OCI-LY3 (cell line): Measurements from ENCODE around the gene CHIT1.

Experiments used
- H2AFZ ChIP-seq: fragments of 200-600, 300-600 bp; shearing (Covaris generic); 2 replicates; pipeline ENCODE4 v1.6.0; 2014; ENCODE audit warnings: antibody characterized with exemption, low read depth, low read length
- H3K27ac ChIP-seq: fragments of 200-600, 300-600 bp; sonication (generic); 2 replicates; pipeline ENCODE4 v1.5.1; 2014; ENCODE audit warnings: mild to moderate bottlenecking, low read length, moderate library complexity, mixed read lengths
- H3K27me3 ChIP-seq: fragments of 200-600, 300-600 bp; sonication (generic); 2 replicates; pipeline ENCODE4 v1.6.1; 2014; ENCODE audit warnings: low read depth, low read length, mixed read lengths
- H3K36me3 ChIP-seq: fragments of 200-600, 300-600 bp; sonication (generic); replicated peaks from 2 replicates; pipeline ENCODE3; 2014; ENCODE audit warnings: low read depth, low read length, mixed read lengths
- H3K4me1 ChIP-seq: fragments of 300-600, 200-600 bp; sonication (generic); 2 replicates; pipeline ENCODE4 v1.6.1; 2014; ENCODE audit warnings: low read length, mixed read lengths
- H3K4me2 ChIP-seq: fragments of 200-600, 300-600 bp; sonication (generic); 2 replicates; pipeline ENCODE4 v1.6.1; 2014; ENCODE audit warnings: low read length, mixed read lengths
- H3K4me3 ChIP-seq: fragments of 300-600, 200-600 bp; sonication (generic); 2 replicates; pipeline ENCODE4 v1.5.1; 2014; ENCODE audit warnings: antibody characterized with exemption, mild to moderate bottlenecking, low read length, moderate library complexity
- H3K79me2 ChIP-seq: fragments of 300-600, 200-600 bp; shearing (Covaris generic); 2 replicates; pipeline ENCODE4 v1.6.1; 2014; ENCODE audit warnings: mild to moderate bottlenecking, low read length, mixed read lengths
- H3K9ac ChIP-seq: fragments of 300-600, 200-600 bp; shearing (Covaris generic); 2 replicates; pipeline ENCODE4 v1.6.0; 2014; ENCODE audit warnings: mild to moderate bottlenecking, low read length, moderate library complexity
- H3K9me3 ChIP-seq: fragments of 200-600, 300-600 bp; shearing (Covaris generic); 2 replicates; pipeline ENCODE4 v1.6.1; 2014; ENCODE audit warnings: low read length, mixed read lengths; ENCODE audit not compliant: insufficient read depth
- H4K20me1 ChIP-seq: fragments of 200-600, 300-600 bp; sonication (generic); 2 replicates; pipeline ENCODE4 v1.6.1; 2016; ENCODE audit warnings: low read length, mixed read lengths; ENCODE audit not compliant: insufficient read depth
- CTCF ChIP-seq: fragments of 200-600, 300-600 bp; sonication (generic); IDR thresholded peaks from 2 replicates; pipeline ENCODE4 v1.5.1; 2014; ENCODE audit warnings: antibody characterized with exemption, low read length, low read depth
- EZH2phosphoT487 ChIP-seq: fragments of 200-600 bp; shearing (Covaris generic); IDR thresholded peaks from 2 replicates; pipeline ENCODE4 v1.6.1; 2018; ENCODE audit warnings: antibody characterized with exemption, mixed run types, low read depth

CHIT1 gene

GRCh38 chr1:203167913-203168200 is 61.6 kb downstream of the CHIT1 start:
- H3K9me3 ChIP-seq = no peaks in the 10 kb centered on the region
- no peaks in the 10 kb centered on the region for H3K79me2 ChIP-seq
- H3K4me1 ChIP-seq = peaks cover 6% of the 10 kb centered on the region
- TF ChIP-seq EZH2phosphoT487 (no peak), CTCF (no peak)
- no peak overlapping the region for H3K27ac ChIP-seq
- no peak overlapping the region for H3K4me2 ChIP-seq
- H2AFZ ChIP-seq = no peak overlapping the region
- peaks cover 47% of the 10 kb centered on the region for H3K27me3 ChIP-seq
- H3K9ac ChIP-seq = no peak overlapping the region
- no peak overlapping the region for H3K4me3 ChIP-seq
- no peaks in the 10 kb centered on the region for H3K36me3 ChIP-seq
- no peaks in the 10 kb centered on the region for H4K20me1 ChIP-seq

GRCh38 chr1:203167026-203167912 is 62.2 kb downstream of the CHIT1 start:
- H3K79me2 ChIP-seq = no peaks in the 10 kb centered on the region
- no peak overlapping the region for H3K4me2 ChIP-seq
- no peaks in the 10 kb centered on the region for H4K20me1 ChIP-seq
- no peaks in the 10 kb centered on the region for H3K36me3 ChIP-seq
- no peak overlapping the region for H3K4me3 ChIP-seq
- H3K4me1 ChIP-seq = peaks cover 5% of the 10 kb centered on the region
- no peaks in the 10 kb centered on the region for H3K9me3 ChIP-seq
- peaks cover 50% of the 10 kb centered on the region for H3K27me3 ChIP-seq
- TF ChIP-seq CTCF (no peak), EZH2phosphoT487 (no peak)
- H2AFZ ChIP-seq = no peak overlapping the region
- H3K27ac ChIP-seq = no peak overlapping the region
- no peak overlapping the region for H3K9ac ChIP-seq

- H3K4me2 ChIP-seq = no peak overlapping the region
- H3K9me3 ChIP-seq = no peaks in the 10 kb centered on the region
- no peak overlapping the region for H2AFZ ChIP-seq
- H4K20me1 ChIP-seq = no peaks in the 10 kb centered on the region
- peaks cover 56% of the 10 kb centered on the region for H3K27me3 ChIP-seq
- no peak overlapping the region for H3K4me3 ChIP-seq
- no peaks in the 10 kb centered on the region for H3K79me2 ChIP-seq
- H3K9ac ChIP-seq = no peak overlapping the region
- peaks cover 5% of the 10 kb centered on the region for H3K4me1 ChIP-seq
- peak; percentile 51 for TF ChIP-seq CTCF
- TF ChIP-seq EZH2phosphoT487 = no peak
- H3K27ac ChIP-seq = no peak overlapping the region
- no peaks in the 10 kb centered on the region for H3K36me3 ChIP-seq
These were observed 63.1 kb downstream of the CHIT1 start for GRCh38 chr1:203166192-203166940.
